Uterus (tissue), 2 donors: ENCODE data around the gene RIMKLB.
"Not testable (repeated sequence)": the region's sequence is repeated elsewhere in the genome, so short reads cannot be mapped to it uniquely, and the experiment has no call there.

Source experiments
- POLR2A ChIP-seq, 2 donors: fragments of 450-650 bp; IDR thresholded peaks; one replicate each; pipeline ENCODE4 v1.6.1; 2016; ENCODE audit warnings: antibody characterized with exemption in 2 of 2, mild to moderate bottlenecking in 1 of 2, moderate library complexity in 1 of 2
- TF ChIP-seq, protein P1 (sequence below), 4 experiments: fragments of 200-600 bp in 2 of 4; fragments of 450-650 bp in 2 of 4; sonication (generic) in 2 of 4; IDR thresholded peaks; one replicate each; pipeline ENCODE4 v1.5.1; 2016 to 2019; ENCODE audit warnings: antibody characterized with exemption in 4 of 4, mild to moderate bottlenecking in 2 of 4, moderate library complexity in 1 of 4

DNA sequence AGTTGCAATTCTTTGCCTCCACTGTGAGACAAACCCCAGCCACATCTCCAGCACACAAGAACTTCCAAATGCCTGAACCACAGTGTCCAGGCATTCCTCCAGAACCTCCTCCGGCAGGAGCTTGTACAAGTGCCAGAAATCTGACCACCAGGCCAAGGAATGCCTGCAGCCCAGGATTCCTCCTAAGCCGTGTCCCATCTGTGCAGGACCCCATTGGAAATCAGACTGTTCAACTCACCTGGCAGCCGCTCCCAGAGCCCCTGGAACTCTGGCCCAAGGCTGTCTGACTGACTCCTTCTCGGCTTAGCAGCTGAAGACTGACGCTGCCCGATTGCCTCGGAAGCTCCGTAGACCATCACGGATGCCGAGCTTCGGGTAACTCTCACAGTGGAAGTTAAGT, 109.3 kb downstream of the RIMKLB start:
- TF ChIP-seq, protein P1, sequence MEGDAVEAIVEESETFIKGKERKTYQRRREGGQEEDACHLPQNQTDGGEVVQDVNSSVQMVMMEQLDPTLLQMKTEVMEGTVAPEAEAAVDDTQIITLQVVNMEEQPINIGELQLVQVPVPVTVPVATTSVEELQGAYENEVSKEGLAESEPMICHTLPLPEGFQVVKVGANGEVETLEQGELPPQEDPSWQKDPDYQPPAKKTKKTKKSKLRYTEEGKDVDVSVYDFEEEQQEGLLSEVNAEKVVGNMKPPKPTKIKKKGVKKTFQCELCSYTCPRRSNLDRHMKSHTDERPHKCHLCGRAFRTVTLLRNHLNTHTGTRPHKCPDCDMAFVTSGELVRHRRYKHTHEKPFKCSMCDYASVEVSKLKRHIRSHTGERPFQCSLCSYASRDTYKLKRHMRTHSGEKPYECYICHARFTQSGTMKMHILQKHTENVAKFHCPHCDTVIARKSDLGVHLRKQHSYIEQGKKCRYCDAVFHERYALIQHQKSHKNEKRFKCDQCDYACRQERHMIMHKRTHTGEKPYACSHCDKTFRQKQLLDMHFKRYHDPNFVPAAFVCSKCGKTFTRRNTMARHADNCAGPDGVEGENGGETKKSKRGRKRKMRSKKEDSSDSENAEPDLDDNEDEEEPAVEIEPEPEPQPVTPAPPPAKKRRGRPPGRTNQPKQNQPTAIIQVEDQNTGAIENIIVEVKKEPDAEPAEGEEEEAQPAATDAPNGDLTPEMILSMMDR (IDR thresholded peaks at IDR 0.05) = not testable (repeated sequence)
- TF ChIP-seq POLR2A (IDR thresholded peaks at IDR 0.05) = not testable (repeated sequence)
